Adrenal gland (tissue), 5 donors: ENCODE measurements around the gene PRH2.

ENCODE experiments used
- CTCF ChIP-seq, 6 experiments: fragments of 450-650 bp in 4 of 6; fragments of 200-600 bp in 2 of 6; sonication (generic) in 1 of 6; IDR thresholded peaks; 1 replicate in 5 of 6; 2 replicates in 1 of 6; pipeline versions ENCODE4 v1.5.1 to v1.8.0; 2016 to 2021; ENCODE audit warnings: antibody characterized with exemption in 6 of 6, mild to moderate bottlenecking in 2 of 6, moderate library complexity in 1 of 6
- POLR2A ChIP-seq, 2 donors: fragments of 450-650 bp; IDR thresholded peaks; one replicate each; pipeline ENCODE4 v1.6.1; 2017; ENCODE audit warnings: antibody characterized with exemption in 2 of 2, mild to moderate bottlenecking in 2 of 2, moderate library complexity in 1 of 2
- donor health status: DM: no; HTN: no; CAD: no.

DNA sequence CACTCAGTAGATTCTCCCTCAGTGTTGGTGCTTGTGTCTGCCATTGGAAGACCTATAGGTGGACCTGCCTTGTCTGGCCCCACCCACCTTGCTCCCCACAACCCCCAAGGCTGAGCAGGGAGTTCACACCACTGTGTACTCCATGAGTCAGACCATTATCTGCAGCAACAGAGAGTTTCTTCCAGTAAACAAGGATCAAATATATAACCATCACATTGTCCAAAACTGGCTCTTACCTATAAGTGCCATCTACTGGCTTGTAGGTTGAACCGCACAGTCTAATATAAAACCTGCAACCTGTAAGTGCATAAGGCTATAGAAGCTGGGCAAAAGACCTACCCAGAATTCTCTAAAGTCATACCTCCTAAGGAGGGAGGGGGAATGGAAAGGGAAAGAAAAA, 27.6 kb upstream of the PRH2 start:
- TF ChIP-seq CTCF (IDR thresholded peaks at IDR 0.05) (no peak), POLR2A (IDR thresholded peaks at IDR 0.05) (no peak)
